ENCODE data around the gene GLTPD2. TPM values are rescaled to one million over a fixed set of nuclear protein-coding genes. Genes with fewer than 3 reads are reported as not detected.

The GLTPD2 gene
- 0.44 TPM for polyA plus RNA-seq (2013, experiment 1 of 2; ENCODE audit: insufficient read length)
- polyA plus RNA-seq (2013, experiment 2 of 2; ENCODE audit: insufficient read length), result 0.13 TPM

DNA sequence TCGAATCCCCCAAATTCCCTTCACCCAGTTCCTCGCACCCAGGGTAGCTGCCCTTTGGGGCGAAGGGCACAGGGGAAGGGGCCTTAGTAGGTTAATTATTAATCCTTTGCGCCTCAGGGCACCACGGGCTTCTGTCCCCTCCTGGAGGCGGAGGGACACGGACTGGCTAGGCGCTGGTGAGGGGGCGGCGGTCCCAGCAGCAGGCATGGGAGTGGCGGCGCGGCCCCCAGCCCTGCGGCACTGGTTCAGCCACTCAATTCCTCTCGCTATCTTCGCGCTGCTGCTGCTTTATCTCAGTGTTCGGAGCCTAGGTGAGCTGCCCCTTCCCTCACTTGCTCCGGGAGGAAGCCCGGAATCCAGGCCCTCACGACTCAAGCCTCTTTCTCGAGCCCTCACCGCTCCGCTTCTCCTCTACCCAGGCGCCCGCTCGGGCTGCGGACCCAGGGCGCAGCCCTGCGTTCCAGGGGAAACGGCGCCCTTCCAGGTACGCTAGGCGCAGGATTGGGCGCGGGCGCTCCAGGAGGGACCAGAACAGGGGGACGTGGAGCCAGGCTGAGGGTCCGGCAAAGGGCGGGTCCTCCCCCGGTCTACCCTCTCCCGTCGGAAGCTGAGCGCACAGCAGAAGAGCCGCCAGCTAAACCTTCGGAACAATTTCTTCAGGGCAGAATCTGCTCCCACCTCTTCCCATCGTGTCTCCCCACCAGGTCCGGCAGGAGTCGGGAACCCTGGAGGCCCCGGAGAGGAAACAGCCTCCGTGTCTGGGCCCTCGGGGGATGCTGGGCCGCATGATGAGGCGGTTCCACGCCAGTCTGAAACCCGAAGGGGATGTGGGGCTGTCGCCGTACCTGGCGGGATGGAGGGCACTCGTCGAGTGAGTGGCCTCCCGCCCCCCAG, at the start of gene GLTPD2:
Gene GLTPD2 (plus strand): TSS at position 158 of the 894 bp plus-strand sequence. CDS start 48 bp downstream, at position 206.
- no peak for DNase-seq

DNA sequence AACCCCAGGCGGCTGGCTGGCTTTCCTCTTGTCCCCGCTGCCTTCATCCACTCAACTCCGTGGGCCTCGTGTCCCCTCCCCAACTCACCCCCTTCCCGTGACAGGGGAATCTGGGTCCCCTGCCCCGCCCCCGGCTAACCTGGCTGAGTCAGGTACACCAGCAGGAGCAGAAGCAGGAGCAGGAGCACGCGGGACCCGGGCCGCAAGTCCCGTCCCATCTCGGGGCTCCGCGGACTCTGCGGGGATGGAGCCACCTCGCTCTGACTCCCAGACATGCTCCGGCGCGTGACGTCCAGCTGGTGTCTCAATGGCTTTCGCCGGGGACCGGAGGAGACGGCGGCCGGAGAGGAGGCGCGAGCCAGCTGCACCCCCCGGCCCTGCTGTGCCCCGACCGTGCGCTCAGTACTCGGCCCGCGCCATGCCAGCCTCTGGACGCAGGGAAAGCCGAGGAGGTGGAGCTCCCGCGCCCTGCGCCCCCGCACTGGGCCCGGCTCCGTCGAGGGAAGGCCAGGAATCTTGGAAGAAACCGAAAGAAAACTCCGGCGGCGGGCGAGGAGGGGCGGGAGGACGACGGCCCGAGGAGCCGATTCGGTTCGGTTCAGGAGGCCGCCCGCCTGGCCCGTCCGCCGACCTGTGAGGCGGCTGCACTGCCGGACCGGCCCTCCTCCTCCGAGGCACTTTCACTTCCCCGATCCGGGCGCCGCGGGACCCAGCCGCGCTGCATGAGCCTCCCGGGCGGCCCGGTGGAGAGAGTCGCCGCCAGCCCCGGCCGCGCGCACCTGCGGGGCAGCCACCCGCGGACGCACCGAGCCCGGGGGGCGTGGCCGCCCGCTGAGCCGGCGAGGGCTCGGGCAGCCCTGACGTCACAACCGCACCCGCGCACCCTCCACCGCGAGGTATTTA, 49.4 kb upstream of the GLTPD2 start, which contains the start of the genes CXCL16 and ZMYND15:
Gene CXCL16 (minus strand): TSS at position 807 of the 903 bp plus-strand sequence. CDS start 589 bp downstream, at position 218.
Gene ZMYND15 (plus strand): TSS at position 712 of the 903 bp plus-strand sequence. CDS start 716 bp downstream, outside the sequence.
- peak; percentile 25 for DNase-seq

DNA sequence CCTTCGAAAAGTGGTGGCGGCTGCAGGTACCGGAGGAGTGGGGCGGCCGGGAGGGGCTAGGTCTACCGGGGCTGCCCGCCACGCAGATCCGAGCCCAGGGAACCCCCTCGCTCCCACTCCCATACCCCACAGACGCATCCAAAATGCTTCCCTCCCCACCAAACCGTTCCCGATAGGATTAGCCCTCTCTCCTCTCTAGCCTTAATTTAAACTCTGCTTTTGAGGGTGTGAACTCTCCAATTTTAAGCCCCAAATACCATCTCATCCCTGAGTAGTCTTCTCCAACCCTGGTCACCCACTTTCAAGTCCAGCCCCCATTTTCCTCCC, 48.8 kb upstream of the GLTPD2 start:
- DNase-seq, result no peak

- no peak for DNase-seq
Measured at GRCh38 chr17:4740584-4740983, 48.2 kb upstream of the GLTPD2 start.

DNA sequence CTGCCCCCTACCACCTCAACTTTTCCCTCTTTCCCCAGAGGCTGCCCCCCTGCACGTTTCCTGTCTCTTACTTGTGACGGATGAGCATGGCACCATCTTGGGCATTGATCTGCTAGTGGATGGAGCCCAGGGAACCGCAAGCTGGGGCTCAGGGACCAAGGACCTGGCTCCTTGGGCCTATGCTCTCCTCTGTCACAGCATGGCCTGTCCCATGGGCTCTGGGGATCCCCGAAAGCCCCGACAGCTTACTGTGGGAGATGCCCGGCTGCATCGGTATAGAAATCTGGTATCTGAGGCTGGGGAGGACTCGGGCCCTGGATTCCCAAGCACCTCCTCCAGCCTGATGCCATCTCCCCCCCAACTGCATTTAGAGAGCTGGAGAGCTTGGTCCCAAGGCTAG, 47.2 kb upstream of the GLTPD2 start:
- no peak for DNase-seq

GRCh38 chr17:4742133-4742532, 46.6 kb upstream of the GLTPD2 start:
- no peak for DNase-seq

GRCh38 chr17:4742629-4743028, 46.1 kb upstream of the GLTPD2 start:
- no peak for DNase-seq

DNA sequence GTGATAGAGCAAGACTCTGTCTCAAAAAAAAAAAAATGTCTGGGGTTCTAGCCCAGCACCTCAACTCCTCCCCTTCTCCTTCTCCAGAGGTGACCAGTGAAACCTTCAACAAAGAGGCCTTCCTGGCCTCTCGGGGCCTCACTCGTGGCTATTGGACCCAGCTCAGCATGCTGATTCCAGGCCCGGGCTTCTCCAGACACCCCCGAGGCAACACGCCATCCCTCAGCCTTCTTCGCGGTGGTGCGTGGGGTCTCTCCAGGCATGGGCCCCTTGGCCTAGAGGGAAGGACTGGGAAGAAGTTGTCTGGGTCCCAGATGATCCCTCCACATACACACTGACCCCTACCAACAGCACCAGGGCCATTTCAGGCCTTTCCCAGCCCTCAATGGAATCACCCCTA, 45.5 kb upstream of the GLTPD2 start:
- DNase-seq, result no peak

DNA sequence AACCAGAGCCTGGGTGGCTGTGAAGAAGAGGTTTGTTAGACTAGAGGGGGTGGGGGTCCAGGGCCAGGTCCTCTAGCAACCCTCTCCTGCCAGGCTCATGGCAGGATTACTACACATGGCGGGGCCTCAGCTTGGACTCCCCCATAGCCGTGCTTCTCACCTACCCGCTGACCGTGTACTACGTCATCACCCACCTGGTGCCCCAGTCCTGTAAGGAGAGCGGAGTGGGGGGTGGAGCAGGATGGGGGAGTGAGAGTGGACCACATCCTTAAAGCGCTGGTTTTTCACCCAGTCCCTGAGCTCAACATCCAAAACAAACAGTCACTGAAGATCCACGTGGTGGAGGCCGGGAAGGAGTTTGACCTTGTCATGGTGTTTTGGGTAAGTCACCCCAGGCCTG, 44.9 kb upstream of the GLTPD2 start:
- no peak for DNase-seq

DNA sequence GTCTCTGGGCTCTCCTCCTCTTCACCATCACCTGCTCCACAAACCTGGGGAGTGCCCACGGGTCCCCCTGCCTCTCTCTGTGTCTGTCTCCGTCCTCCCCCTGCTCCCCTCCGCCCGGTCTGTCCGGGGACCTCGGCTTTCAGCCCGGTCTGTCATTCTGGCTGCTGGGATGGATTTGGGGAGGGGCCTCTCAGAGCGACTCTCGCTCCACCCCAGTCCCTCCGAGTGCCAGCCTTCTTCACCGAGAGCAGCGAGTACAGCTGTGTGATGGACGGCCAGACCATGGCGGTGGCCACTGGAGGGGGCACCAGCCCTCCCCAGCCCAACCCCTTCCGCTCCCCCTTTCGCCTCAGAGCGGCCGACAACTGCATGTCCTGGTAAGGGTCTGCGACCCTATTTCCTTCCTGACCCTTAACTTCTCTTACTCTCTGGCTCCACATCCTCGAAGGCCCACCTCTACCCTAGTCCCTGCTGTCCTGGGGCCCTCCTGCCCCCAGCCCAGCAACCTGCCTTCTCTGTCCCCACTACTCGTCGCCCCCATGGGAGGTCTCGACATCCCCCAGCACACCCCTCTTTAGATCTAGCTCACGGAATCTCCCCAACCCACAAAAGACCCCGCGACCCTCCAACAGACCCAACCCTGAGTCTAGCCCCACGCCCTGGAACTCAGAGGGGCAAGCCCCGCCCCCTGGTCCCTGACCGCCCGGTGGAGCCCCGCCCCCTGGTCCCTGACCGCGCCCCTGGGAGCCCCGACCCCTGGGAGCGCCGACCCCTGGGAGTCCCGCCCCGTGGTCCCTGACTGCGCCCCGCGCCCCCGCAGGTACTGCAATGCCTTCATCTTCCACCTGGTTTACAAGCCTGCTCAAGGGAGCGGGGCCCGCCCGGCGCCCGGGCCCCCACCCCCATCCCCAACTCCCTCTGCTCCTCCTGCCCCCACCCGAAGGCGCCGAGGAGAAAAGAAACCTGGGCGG, 43.5 kb upstream of the GLTPD2 start:
- no peak for DNase-seq

GRCh38 chr17:4747847-4748246, 40.9 kb upstream of the GLTPD2 start:
- no peak for DNase-seq

DNA sequence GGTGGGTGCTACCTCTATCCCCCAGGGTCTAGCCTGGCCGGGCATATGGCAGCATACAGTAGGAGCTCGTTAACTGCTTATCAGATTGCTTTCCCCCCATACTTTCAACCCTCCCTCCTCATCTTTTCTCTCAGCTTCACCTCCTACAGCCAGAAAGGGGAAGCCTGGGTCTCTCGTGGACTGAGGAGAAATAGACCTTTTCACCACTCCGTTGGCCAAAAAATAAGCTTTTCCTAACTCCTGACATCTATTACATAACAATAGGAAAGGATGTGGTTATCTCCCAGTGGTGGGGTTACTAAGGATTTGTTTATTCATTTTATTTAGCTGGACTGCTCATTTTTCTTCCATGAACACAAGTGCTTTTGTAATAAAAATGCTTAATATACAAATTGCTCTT, 40.1 kb upstream of the GLTPD2 start:
- DNase-seq, result no peak

- no peak for DNase-seq
Measured at GRCh38 chr17:4750606-4751005, 38.2 kb upstream of the GLTPD2 start.

DNA sequence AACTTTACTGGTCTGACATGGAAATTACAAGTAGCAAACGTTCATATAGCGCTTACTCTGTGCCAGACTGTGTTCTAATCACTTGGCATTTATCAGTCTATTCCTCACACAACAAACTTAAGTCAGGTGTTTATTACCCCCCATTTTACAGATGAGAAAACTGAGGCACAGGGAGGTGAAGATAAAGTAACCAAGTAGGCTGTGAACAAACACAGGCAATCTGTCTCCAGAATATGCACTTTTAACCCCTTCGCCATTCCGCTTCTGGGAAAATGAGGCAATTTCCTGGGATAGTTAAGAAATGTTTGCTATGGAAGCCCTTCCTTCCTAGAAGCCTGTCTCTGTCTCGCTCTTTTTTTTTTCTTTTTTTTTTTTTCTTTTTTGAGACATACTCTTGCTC, 36.8 kb upstream of the GLTPD2 start:
- no peak for DNase-seq

- DNase-seq, result no peak
Measured at GRCh38 chr17:4753392-4753791, 35.4 kb upstream of the GLTPD2 start.

GRCh38 chr17:4759776-4760236, 29.0 kb upstream of the GLTPD2 start:
- DNase-seq, result no peak

GRCh38 chr17:4764595-4764994, 24.2 kb upstream of the GLTPD2 start:
- no peak for DNase-seq

DNA sequence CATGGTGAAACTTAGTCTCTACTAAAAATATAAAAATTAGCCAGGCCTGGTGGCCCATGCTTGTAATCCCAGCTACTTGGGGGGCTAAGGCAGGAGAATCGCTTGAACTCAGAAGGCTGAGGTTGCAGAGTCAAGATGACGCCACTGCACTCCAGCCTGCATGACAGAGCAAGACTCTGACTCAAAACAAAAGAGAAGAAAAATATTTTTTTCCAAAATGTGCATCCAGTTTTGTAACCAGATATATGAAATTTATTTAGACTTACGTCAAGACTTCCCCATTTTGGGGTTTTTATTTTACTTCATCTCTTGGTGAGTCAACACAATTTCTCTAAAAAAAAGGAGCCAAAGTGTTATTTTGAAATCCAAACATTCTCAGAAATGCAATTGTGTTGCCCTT, 22.6 kb upstream of the GLTPD2 start:
- no peak for DNase-seq

GRCh38 chr17:4766723-4767122, 22.0 kb upstream of the GLTPD2 start:
- no peak for DNase-seq

DNA sequence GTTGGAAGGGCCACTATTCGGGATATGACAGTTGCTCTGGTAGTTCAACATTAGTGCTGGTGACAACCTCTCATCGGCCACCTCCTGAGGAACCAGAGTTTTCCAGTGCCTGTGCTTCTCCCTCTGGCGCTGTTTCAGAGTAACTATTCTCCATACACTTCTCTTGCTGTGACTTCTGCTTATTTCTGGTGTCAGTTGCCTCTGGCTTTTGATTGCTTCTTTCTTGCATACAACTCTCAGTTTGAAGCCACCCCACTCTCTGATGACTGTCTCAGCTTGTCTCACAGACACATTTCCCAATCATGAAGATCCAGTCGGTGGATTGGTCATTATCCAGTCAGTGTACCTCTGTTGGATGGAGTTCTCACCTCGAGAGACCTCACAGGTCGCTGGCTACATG, 20.5 kb upstream of the GLTPD2 start:
- no peak for DNase-seq

GRCh38 chr17:4769628-4770027, 19.1 kb upstream of the GLTPD2 start:
- peak; percentile 19 for DNase-seq
